Panc1 (cell line): ENCODE results near the gene COQ9. TPM values are rescaled to one million over a fixed set of nuclear protein-coding genes. Genes with fewer than 3 reads are reported as not detected.

Experiments
- ATAC-seq: fragments of 200-7000 bp; cut with Tn5 transposase; 2 replicates; pipeline ENCODE4 v1.9.1; 2020; ENCODE audit warnings: mild to moderate bottlenecking, moderate library complexity
- BruUV-seq: library from RNA; stranded (reverse); fragments of 400-500 nt; replicated peaks from 2 replicates; lab custom pipeline; 2021; lab: Mats Ljungman, UMichigan
- CTCF ChIA-PET: fragments of 300-600 bp; sonication (Branson Sonifier 250); formaldehyde crosslinking; loops from one replicate; lab custom pipeline; 2022; ENCODE audit warnings: antibody characterized with exemption; lab: Charles Lee
- POLR2A ChIA-PET: fragments of 300-600 bp; sonication (Branson Sonifier 250); formaldehyde crosslinking; loops from one replicate; lab custom pipeline; 2022; ENCODE audit warnings: antibody characterized with exemption; lab: Charles Lee
- DNase-seq: peaks from one replicate; pipeline ENCODE4 v3.0.0-alpha.2; 2010; ENCODE audit warnings: low read depth, low spot score
- H3K27ac ChIP-seq: 2 replicates; pipeline ENCODE4 v1.5.1; 2011; ENCODE audit warnings: mild to moderate bottlenecking, low read length, inconsistent platforms
- H3K27me3 ChIP-seq: fragments of 200-500 bp; sonication (Bioruptor generic); 2 replicates; pipeline ENCODE4 v1.6.0; 2014; ENCODE audit warnings: low read length, inconsistent platforms; ENCODE audit not compliant: control insufficient read depth, insufficient read depth
- H3K36me3 ChIP-seq: fragments of 200-500 bp; sonication (Bioruptor generic); 2 replicates; pipeline ENCODE4 v1.5.1; 2014; ENCODE audit warnings: inconsistent platforms, mild to moderate bottlenecking, low read length, moderate library complexity; ENCODE audit not compliant: control insufficient read depth, insufficient read depth
- H3K4me1 ChIP-seq: 2 replicates; pipeline ENCODE4 v1.5.1; 2011; ENCODE audit warnings: inconsistent platforms, mild to moderate bottlenecking, low read length, moderate library complexity; ENCODE audit not compliant: control insufficient read depth, insufficient read depth
- H3K4me3 ChIP-seq, 2 experiments: 2 replicates each; pipeline ENCODE4 v1.5.1; 2011 to 2012; ENCODE audit warnings: low read depth in 2 of 2, low read length in 2 of 2, mild to moderate bottlenecking in 2 of 2, inconsistent platforms in 1 of 2, moderate library complexity in 1 of 2
- H3K9me3 ChIP-seq: fragments of 200-500 bp; sonication (Bioruptor generic); 2 replicates; pipeline ENCODE4 v1.5.1; 2014; ENCODE audit warnings: low read depth, mild to moderate bottlenecking, inconsistent platforms, low read length, moderate library complexity; ENCODE audit not compliant: control insufficient read depth, insufficient read depth
- POLR2AphosphoS5 ChIP-seq: IDR thresholded peaks from 2 replicates; pipeline ENCODE4 v1.6.1; 2012; ENCODE audit warnings: mild to moderate bottlenecking, low read depth, low read length, moderate library complexity
- SIN3A ChIP-seq: IDR thresholded peaks from 2 replicates; pipeline ENCODE4 v1.6.1; 2012; ENCODE audit warnings: low read depth, mild to moderate bottlenecking, low read length, moderate library complexity, borderline replicate concordance; ENCODE audit not compliant: insufficient read depth
- TCF7L2 ChIP-seq: IDR thresholded peaks from 2 replicates; pipeline ENCODE4 v1.6.1; 2011; ENCODE audit warnings: mild to moderate bottlenecking, low read depth, low read length, inconsistent platforms
- in situ Hi-C: cut with HindIII; loops from 2 replicates; pipeline ENCODE4 v1.10.0; 2016; ENCODE audit warnings: low sequenced_read_pairs, low pct_unique_long_range_greater_than_20kb
- intact Hi-C: fragments of 100-400 bp; cut with micrococcal nuclease; formaldehyde crosslinking; loops from one replicate; pipeline ENCODE4 v1.10.0; 2022; ENCODE audit not compliant: unreplicated experiment
- total RNA-seq: library from RNA; stranded (reverse); gene quantifications from one replicate; pipeline ENCODE4 v1.2.1, GENCODE V29; 2021; ENCODE audit not compliant: unreplicated experiment
- TF ChIP-seq, protein P1 (sequence below), 2 experiments: IDR thresholded peaks; 2 replicates each; pipeline ENCODE4 v1.6.1; 2011 to 2012; ENCODE audit warnings: low read depth in 2 of 2, control low read depth in 1 of 2, low read length in 1 of 2, mild to moderate bottlenecking in 1 of 2, moderate library complexity in 1 of 2; ENCODE audit not compliant: insufficient read depth in 1 of 2
- TF ChIP-seq, protein P2 (sequence below): fragments of 450-650 bp; IDR thresholded peaks from 2 replicates; pipeline ENCODE4 v1.5.1; 2017; ENCODE audit warnings: mild to moderate bottlenecking

COQ9 gene
- total RNA-seq, 1 experiment from 2014 or later, result 48.5 TPM

DNA sequence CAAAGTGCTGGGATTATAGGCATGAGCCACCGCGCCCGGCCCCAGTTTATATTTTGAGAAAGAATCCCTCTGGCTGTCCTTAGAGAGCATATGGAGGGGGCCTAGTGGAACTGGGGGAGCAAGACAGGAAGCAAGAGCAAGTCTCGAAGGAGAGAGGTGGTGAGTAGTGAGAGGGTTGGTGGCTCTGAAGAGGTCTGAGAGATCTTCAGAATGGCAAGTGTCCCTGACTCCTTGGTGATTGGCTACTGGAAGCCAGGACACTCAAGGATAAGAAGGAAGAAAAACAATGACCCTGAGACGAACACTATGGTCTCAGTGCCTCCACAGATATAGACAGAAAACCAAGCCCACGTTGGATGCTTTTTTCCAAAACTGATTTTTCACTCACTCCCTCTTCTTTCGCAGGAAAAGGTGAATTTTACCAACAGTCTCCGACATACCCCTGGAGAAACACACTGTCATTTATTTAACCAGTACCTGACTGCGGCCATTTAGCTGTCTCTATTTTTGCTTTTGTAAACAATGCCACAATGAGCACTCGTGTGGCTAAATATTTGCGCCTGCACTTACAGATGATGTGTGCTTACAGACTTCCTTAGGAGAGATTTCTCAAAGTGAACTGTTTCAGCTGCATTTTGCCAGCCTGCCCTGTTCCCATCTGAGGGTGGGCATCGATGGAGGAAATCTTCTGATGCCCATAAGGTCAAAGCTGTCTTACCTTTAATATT is 54.9 kb downstream of the COQ9 start:
- ATAC-seq (no peak), DNase-seq (no peak)
- Histone ChIP-seq H3K9me3 (no peaks in the 10 kb centered on the region), H3K4me3 (no peak overlapping the region), H3K27ac (no peak overlapping the region), H3K4me1 (no peaks in the 10 kb centered on the region), H3K36me3 (no peaks in the 10 kb centered on the region), H3K27me3 (no peaks in the 10 kb centered on the region)
- ChIA-PET CTCF (interaction anchor here (0.7 kb wide), 1 partner anchor 13 kb away, joined by 6 read pairs; no protein-coding TSS in a partner anchor), POLR2A (no interaction called here)
- BruUV-seq, result no TSS peak
- TF ChIP-seq, protein P1, sequence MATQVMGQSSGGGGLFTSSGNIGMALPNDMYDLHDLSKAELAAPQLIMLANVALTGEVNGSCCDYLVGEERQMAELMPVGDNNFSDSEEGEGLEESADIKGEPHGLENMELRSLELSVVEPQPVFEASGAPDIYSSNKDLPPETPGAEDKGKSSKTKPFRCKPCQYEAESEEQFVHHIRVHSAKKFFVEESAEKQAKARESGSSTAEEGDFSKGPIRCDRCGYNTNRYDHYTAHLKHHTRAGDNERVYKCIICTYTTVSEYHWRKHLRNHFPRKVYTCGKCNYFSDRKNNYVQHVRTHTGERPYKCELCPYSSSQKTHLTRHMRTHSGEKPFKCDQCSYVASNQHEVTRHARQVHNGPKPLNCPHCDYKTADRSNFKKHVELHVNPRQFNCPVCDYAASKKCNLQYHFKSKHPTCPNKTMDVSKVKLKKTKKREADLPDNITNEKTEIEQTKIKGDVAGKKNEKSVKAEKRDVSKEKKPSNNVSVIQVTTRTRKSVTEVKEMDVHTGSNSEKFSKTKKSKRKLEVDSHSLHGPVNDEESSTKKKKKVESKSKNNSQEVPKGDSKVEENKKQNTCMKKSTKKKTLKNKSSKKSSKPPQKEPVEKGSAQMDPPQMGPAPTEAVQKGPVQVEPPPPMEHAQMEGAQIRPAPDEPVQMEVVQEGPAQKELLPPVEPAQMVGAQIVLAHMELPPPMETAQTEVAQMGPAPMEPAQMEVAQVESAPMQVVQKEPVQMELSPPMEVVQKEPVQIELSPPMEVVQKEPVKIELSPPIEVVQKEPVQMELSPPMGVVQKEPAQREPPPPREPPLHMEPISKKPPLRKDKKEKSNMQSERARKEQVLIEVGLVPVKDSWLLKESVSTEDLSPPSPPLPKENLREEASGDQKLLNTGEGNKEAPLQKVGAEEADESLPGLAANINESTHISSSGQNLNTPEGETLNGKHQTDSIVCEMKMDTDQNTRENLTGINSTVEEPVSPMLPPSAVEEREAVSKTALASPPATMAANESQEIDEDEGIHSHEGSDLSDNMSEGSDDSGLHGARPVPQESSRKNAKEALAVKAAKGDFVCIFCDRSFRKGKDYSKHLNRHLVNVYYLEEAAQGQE (IDR thresholded peaks at IDR 0.05; ENCODE audit: insufficient read depth in 1 of 2, low read depth in 2 of 2, low read length in 1 of 2), result no peak
- TF ChIP-seq, protein P2, sequence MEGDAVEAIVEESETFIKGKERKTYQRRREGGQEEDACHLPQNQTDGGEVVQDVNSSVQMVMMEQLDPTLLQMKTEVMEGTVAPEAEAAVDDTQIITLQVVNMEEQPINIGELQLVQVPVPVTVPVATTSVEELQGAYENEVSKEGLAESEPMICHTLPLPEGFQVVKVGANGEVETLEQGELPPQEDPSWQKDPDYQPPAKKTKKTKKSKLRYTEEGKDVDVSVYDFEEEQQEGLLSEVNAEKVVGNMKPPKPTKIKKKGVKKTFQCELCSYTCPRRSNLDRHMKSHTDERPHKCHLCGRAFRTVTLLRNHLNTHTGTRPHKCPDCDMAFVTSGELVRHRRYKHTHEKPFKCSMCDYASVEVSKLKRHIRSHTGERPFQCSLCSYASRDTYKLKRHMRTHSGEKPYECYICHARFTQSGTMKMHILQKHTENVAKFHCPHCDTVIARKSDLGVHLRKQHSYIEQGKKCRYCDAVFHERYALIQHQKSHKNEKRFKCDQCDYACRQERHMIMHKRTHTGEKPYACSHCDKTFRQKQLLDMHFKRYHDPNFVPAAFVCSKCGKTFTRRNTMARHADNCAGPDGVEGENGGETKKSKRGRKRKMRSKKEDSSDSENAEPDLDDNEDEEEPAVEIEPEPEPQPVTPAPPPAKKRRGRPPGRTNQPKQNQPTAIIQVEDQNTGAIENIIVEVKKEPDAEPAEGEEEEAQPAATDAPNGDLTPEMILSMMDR, result no peak
- TF ChIP-seq SIN3A (no peak), POLR2AphosphoS5 (no peak), TCF7L2 (no peak)
- intact Hi-C loops (no loop called here), in situ Hi-C loops (no loop called here)

DNA sequence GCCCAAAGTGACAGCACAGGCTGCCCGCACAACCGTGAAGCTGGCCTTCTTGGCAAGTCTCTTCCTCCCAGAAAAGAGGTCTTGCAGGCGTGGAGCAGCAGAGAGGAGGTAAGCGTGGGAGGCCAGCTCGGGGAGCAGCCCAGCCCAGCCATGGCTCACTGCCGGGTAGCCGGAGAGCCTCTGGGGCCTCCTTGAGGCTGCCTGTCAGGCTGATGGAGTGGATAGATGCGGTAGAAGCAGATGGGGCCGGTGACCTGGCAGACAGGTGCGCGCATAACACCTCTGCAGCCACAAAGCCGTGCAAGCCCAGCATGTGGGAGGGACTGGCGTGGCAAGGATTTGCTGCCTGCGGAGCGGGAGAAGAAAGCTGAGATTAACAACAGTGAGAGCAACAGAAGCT is 56.1 kb downstream of the COQ9 start:
- DNase-seq (no peak), ATAC-seq (no peak)
- BruUV-seq, result no TSS peak
- TF ChIP-seq POLR2AphosphoS5 (no peak), SIN3A (no peak), TCF7L2 (no peak)
- TF ChIP-seq, protein P1 (IDR thresholded peaks at IDR 0.05; ENCODE audit: insufficient read depth in 1 of 2, low read depth in 2 of 2, low read length in 1 of 2), result no peak
- TF ChIP-seq, protein P2, result no peak
- Histone ChIP-seq H3K27me3 (no peaks in the 10 kb centered on the region), H3K27ac (no peak overlapping the region), H3K4me1 (no peaks in the 10 kb centered on the region), H3K36me3 (no peaks in the 10 kb centered on the region), H3K9me3 (no peaks in the 10 kb centered on the region), H3K4me3 (no peak overlapping the region)
- POLR2A ChIA-PET, result no interaction called here
- in situ Hi-C loops, result no loop called here
- intact Hi-C loops, result no loop called here
- CTCF ChIA-PET, result no interaction called here
